HEK293 (cell line): ENCODE measurements around the gene PRPF19.

Experiments
- CTCF ChIA-PET: fragments of 350-600 bp; formaldehyde crosslinking; extraction: SDS; loops from one replicate; lab custom pipeline; 2021; ENCODE audit warnings: antibody characterized with exemption; lab: Yijun Ruan, JAX
- POLR2A ChIA-PET: fragments of 300-600 bp; formaldehyde crosslinking; extraction: SDS; loops from one replicate; lab custom pipeline; 2020; ENCODE audit warnings: antibody characterized with exemption, inconsistent platforms; lab: Yijun Ruan, JAX
- H3K27ac ChIP-seq: fragments of 200-500 bp; sonication (Bioruptor generic); 2 replicates; pipeline ENCODE4 v1.5.1; 2014; ENCODE audit warnings: low read depth, low read length, control low read depth, inconsistent platforms; ENCODE audit errors: extremely low read depth
- H3K36me3 ChIP-seq, 2 experiments: fragments of 200-500 bp in 1 of 2; sonication (Bioruptor generic) in 1 of 2; 1 replicate in 1 of 2; 2 replicates in 1 of 2; pipeline ENCODE4 v1.5.1; 2014 to 2017; ENCODE audit warnings: inconsistent platforms in 2 of 2, low read length in 2 of 2; ENCODE audit not compliant: control insufficient read depth in 2 of 2, insufficient read depth in 1 of 2
- H3K4me1 ChIP-seq: fragments of 200-500 bp; sonication (Bioruptor generic); 2 replicates; pipeline ENCODE4 v1.5.1; 2014; ENCODE audit warnings: mild to moderate bottlenecking, low read length, inconsistent platforms; ENCODE audit not compliant: control insufficient read depth, insufficient read depth
- H3K4me3 ChIP-seq: 2 replicates; pipeline ENCODE4 v1.5.1; 2011; ENCODE audit warnings: low read depth, mild to moderate bottlenecking, control low read depth, low read length, moderate library complexity
- H3K9me3 ChIP-seq: fragments of 200-500 bp; sonication (Bioruptor generic); 2 replicates; pipeline ENCODE4 v1.5.1; 2014; ENCODE audit warnings: low read depth, low read length, inconsistent platforms; ENCODE audit not compliant: control insufficient read depth, insufficient read depth
- EGR2 ChIP-seq: fragments of 450-650 bp; formaldehyde crosslinking; IDR thresholded peaks from 2 replicates; pipeline ENCODE4 v1.5.1; 2016; ENCODE audit warnings: low read depth, missing biosample characterization, missing genetic modification characterization
- GLIS1 ChIP-seq: fragments of 450-650 bp; formaldehyde crosslinking; IDR thresholded peaks from 2 replicates; pipeline ENCODE4 v1.5.1; 2016; ENCODE audit warnings: missing biosample characterization, missing genetic modification characterization
- HOXC10 ChIP-seq: sonication (generic); formaldehyde crosslinking; IDR thresholded peaks from 2 replicates; pipeline ENCODE4 v1.8.1; 2023; ENCODE audit warnings: mild to moderate bottlenecking, missing genetic modification reagents
- KLF16 ChIP-seq: fragments of 450-650 bp; formaldehyde crosslinking; IDR thresholded peaks from 2 replicates; pipeline ENCODE4 v1.5.1; 2017; ENCODE audit warnings: missing biosample characterization, missing genetic modification characterization
- MEIS1 ChIP-seq: sonication (generic); formaldehyde crosslinking; IDR thresholded peaks from 2 replicates; pipeline ENCODE4 v1.8.1; 2022; ENCODE audit warnings: missing genetic modification reagents, mild to moderate bottlenecking, borderline replicate concordance
- MYNN ChIP-seq: fragments of 450-650 bp; formaldehyde crosslinking; IDR thresholded peaks from 2 replicates; pipeline ENCODE4 v1.5.1; 2016; ENCODE audit warnings: missing biosample characterization, missing genetic modification characterization, borderline replicate concordance
- RBAK ChIP-seq: fragments of 450-650 bp; formaldehyde crosslinking; IDR thresholded peaks from 2 replicates; pipeline ENCODE4 v1.5.1; 2016; ENCODE audit warnings: missing biosample characterization, missing genetic modification characterization
- SP2 ChIP-seq: fragments of 450-650 bp; formaldehyde crosslinking; IDR thresholded peaks from 2 replicates; pipeline ENCODE4 v1.5.1; 2016; ENCODE audit warnings: missing biosample characterization, missing genetic modification characterization
- SP3 ChIP-seq: fragments of 450-650 bp; formaldehyde crosslinking; IDR thresholded peaks from 2 replicates; pipeline ENCODE4 v1.5.1; 2016; ENCODE audit warnings: missing biosample characterization, missing genetic modification characterization
- SP7 ChIP-seq: fragments of 450-650 bp; formaldehyde crosslinking; IDR thresholded peaks from 2 replicates; pipeline ENCODE4 v1.5.1; 2016; ENCODE audit warnings: missing biosample characterization, missing genetic modification characterization
- TRIM28 ChIP-seq: IDR thresholded peaks from 2 replicates; pipeline ENCODE4 v1.6.1; 2011; ENCODE audit warnings: low read length, control low read depth, borderline replicate concordance
- YY1 ChIP-seq: fragments of 450-650 bp; formaldehyde crosslinking; IDR thresholded peaks from 2 replicates; pipeline ENCODE4 v1.5.1; 2018; ENCODE audit warnings: missing biosample characterization, missing genetic modification characterization
- ZBTB21 ChIP-seq: fragments of 450-650 bp; formaldehyde crosslinking; IDR thresholded peaks from 2 replicates; pipeline ENCODE4 v1.5.1; 2017; ENCODE audit warnings: missing biosample characterization, missing genetic modification characterization
- ZBTB7A ChIP-seq: fragments of 450-650 bp; formaldehyde crosslinking; IDR thresholded peaks from 2 replicates; pipeline ENCODE4 v1.5.1; 2016; ENCODE audit warnings: low read depth, missing biosample characterization, missing genetic modification characterization
- ZFP37 ChIP-seq: fragments of 450-650 bp; formaldehyde crosslinking; IDR thresholded peaks from 2 replicates; pipeline ENCODE4 v1.5.1; 2016; ENCODE audit warnings: missing biosample characterization, missing genetic modification characterization
- ZNF24 ChIP-seq: fragments of 450-650 bp; formaldehyde crosslinking; IDR thresholded peaks from 2 replicates; pipeline ENCODE4 v1.5.1; 2016; ENCODE audit warnings: missing biosample characterization, missing genetic modification characterization
- ZNF248 ChIP-seq: fragments of 450-650 bp; formaldehyde crosslinking; IDR thresholded peaks from 2 replicates; pipeline ENCODE4 v1.5.1; 2017; ENCODE audit warnings: missing biosample characterization, missing genetic modification characterization
- ZNF391 ChIP-seq: fragments of 450-650 bp; formaldehyde crosslinking; IDR thresholded peaks from 2 replicates; pipeline ENCODE4 v1.5.1; 2016; ENCODE audit warnings: low read depth, missing biosample characterization, missing genetic modification characterization, borderline replicate concordance
- ZNF548 ChIP-seq: fragments of 450-650 bp; formaldehyde crosslinking; IDR thresholded peaks from 2 replicates; pipeline ENCODE4 v1.5.1; 2016; ENCODE audit warnings: missing biosample characterization, missing genetic modification characterization
- ZNF600 ChIP-seq: fragments of 450-650 bp; formaldehyde crosslinking; IDR thresholded peaks from 2 replicates; pipeline ENCODE4 v1.5.1; 2016; ENCODE audit warnings: missing biosample characterization, missing genetic modification characterization
- ZNF701 ChIP-seq: fragments of 450-650 bp; formaldehyde crosslinking; IDR thresholded peaks from 2 replicates; pipeline ENCODE4 v1.5.1; 2016; ENCODE audit warnings: missing biosample characterization, missing genetic modification characterization
- ZNF768 ChIP-seq: fragments of 450-650 bp; formaldehyde crosslinking; IDR thresholded peaks from 2 replicates; pipeline ENCODE4 v1.5.1; 2018; ENCODE audit warnings: missing biosample characterization, mild to moderate bottlenecking, missing genetic modification characterization
- ZNF776 ChIP-seq: fragments of 450-650 bp; formaldehyde crosslinking; IDR thresholded peaks from 2 replicates; pipeline ENCODE4 v1.5.0; 2017; ENCODE audit warnings: missing biosample characterization, missing genetic modification characterization, borderline replicate concordance
- TF ChIP-seq, protein P1 (sequence below): fragments of 450-650 bp; formaldehyde crosslinking; IDR thresholded peaks from 2 replicates; pipeline ENCODE4 v1.5.1; 2016; ENCODE audit warnings: missing biosample characterization, missing genetic modification characterization
- TF ChIP-seq, protein P2 (sequence below): fragments of 450-650 bp; formaldehyde crosslinking; IDR thresholded peaks from 2 replicates; pipeline ENCODE4 v1.5.1; 2016; ENCODE audit warnings: missing biosample characterization, missing genetic modification characterization
- TF ChIP-seq, protein P3 (sequence below): fragments of 450-650 bp; formaldehyde crosslinking; IDR thresholded peaks from 2 replicates; pipeline ENCODE4 v1.5.1; 2017; ENCODE audit warnings: missing biosample characterization, missing genetic modification characterization

PRPF19 gene

DNA sequence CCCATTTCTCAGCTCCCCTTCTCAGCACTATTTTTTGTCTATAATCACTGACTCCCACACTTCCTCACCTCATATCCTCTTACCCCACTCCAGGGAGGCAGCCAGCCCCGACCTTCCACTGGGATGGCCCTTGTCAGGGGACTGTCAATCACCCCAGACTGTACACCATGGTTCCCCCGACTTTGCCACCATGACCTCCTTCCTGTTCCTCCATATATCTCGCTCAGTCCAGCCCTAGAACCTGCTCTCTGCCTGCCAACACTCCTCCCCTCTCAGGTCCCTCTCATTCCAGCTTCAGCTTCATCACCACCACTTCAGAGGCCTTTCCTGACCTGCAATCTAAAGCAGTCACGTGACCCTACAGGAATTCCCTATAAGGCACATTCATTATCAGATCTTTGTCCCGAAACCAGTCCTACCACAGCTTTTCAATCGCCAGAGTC lies 16.5 kb downstream of the PRPF19 start:
- Histone ChIP-seq H3K27ac (no peak overlapping the region), H3K9me3 (no peaks in the 10 kb centered on the region), H3K4me3 (no peak overlapping the region), H3K36me3 (peaks cover 11 to 66% of the 10 kb centered on the region in 2 experiments; a peak in 2 of 3 replicates), H3K4me1 (no peaks in the 10 kb centered on the region)
- TF ChIP-seq ZNF600 (tag by site-specific recombination) (0 out of 2 replicates have a peak, but pooled peaks have one; percentile 14), HOXC10 (no peak)
- TF ChIP-seq, protein P1, sequence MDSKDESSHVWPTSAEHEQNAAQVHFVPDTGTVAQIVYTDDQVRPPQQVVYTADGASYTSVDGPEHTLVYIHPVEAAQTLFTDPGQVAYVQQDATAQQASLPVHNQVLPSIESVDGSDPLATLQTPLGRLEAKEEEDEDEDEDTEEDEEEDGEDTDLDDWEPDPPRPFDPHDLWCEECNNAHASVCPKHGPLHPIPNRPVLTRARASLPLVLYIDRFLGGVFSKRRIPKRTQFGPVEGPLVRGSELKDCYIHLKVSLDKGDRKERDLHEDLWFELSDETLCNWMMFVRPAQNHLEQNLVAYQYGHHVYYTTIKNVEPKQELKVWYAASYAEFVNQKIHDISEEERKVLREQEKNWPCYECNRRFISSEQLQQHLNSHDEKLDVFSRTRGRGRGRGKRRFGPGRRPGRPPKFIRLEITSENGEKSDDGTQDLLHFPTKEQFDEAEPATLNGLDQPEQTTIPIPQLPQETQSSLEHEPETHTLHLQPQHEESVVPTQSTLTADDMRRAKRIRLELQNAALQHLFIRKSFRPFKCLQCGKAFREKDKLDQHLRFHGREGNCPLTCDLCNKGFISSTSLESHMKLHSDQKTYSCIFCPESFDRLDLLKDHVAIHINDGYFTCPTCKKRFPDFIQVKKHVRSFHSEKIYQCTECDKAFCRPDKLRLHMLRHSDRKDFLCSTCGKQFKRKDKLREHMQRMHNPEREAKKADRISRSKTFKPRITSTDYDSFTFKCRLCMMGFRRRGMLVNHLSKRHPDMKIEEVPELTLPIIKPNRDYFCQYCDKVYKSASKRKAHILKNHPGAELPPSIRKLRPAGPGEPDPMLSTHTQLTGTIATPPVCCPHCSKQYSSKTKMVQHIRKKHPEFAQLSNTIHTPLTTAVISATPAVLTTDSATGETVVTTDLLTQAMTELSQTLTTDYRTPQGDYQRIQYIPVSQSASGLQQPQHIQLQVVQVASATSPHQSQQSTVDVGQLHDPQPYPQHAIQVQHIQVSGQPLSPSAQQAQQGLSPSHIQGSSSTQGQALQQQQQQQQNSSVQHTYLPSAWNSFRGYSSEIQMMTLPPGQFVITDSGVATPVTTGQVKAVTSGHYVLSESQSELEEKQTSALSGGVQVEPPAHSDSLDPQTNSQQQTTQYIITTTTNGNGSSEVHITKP (tag by site-specific recombination): no peak
- POLR2A ChIA-PET: interaction anchor here (0.9 kb wide), 1 partner anchor 11 kb away, joined by 3 read pairs; no protein-coding TSS in a partner anchor
- CTCF ChIA-PET: interaction anchor here (0.7 to 4.4 kb wide), 6 partner anchors 9 to 496 kb away, joined by 3 to 95 read pairs (median 4); no protein-coding TSS in a partner anchor

DNA sequence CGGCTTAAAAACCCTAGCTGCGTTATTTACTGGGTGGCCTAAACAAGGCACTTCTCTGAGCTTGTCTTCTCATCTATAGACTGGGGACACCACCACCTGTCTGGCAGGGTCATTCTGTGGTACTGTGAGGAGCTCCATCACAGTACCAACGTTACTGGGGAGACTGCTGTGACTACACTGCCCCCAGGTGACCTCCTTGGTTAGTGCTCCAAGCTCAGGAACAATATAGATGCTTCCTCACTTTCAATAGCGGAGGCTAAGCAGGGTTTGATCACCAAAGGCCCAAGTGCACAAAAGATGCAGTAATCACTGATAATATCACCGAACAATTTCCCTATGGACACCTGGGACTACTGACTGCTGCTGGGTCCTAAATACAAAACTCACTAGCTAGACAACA lies 18.8 kb downstream of the PRPF19 start:
- CTCF ChIA-PET: interaction anchor here (0.6 to 4.4 kb wide), 22 partner anchors 9 to 1060 kb away, joined by 3 to 95 read pairs (median 4); partner anchors contain the start of gene PTGDR2
- Histone ChIP-seq H3K36me3 (peaks cover 0 to 42% of the 10 kb centered on the region in 2 experiments; a peak in 1 of 3 replicates), H3K9me3 (no peaks in the 10 kb centered on the region), H3K4me1 (no peaks in the 10 kb centered on the region), H3K27ac (no peak overlapping the region), H3K4me3 (no peak overlapping the region)
- POLR2A ChIA-PET: interaction anchor here (1.0 to 1.7 kb wide), 4 partner anchors 18 to 112 kb away, joined by 3 to 6 read pairs (median 5); partner anchors contain the start of gene PRPF19
- TF ChIP-seq SP3 (tag by site-specific recombination): no peak
- TF ChIP-seq ZFP37 (tag by site-specific recombination): no peak
- TF ChIP-seq YY1 (tag by site-specific recombination): no peak
- TF ChIP-seq ZNF600 (tag by site-specific recombination): 0 out of 2 replicates have a peak, but pooled peaks have one; percentile 45
- no peak for TF ChIP-seq TRIM28
- no peak for TF ChIP-seq RBAK
- TF ChIP-seq KLF16 (tag by site-specific recombination): no peak
- no peak for TF ChIP-seq ZNF24 (tag by site-specific recombination)
- TF ChIP-seq, protein P2, sequence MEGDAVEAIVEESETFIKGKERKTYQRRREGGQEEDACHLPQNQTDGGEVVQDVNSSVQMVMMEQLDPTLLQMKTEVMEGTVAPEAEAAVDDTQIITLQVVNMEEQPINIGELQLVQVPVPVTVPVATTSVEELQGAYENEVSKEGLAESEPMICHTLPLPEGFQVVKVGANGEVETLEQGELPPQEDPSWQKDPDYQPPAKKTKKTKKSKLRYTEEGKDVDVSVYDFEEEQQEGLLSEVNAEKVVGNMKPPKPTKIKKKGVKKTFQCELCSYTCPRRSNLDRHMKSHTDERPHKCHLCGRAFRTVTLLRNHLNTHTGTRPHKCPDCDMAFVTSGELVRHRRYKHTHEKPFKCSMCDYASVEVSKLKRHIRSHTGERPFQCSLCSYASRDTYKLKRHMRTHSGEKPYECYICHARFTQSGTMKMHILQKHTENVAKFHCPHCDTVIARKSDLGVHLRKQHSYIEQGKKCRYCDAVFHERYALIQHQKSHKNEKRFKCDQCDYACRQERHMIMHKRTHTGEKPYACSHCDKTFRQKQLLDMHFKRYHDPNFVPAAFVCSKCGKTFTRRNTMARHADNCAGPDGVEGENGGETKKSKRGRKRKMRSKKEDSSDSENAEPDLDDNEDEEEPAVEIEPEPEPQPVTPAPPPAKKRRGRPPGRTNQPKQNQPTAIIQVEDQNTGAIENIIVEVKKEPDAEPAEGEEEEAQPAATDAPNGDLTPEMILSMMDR (tag by site-specific recombination): 0 out of 2 replicates have a peak, but pooled peaks have one; percentile 8
- TF ChIP-seq ZBTB7A: no peak
- no peak for TF ChIP-seq EGR2 (tag by site-specific recombination)
- TF ChIP-seq SP2 (tag by site-specific recombination): no peak

DNA sequence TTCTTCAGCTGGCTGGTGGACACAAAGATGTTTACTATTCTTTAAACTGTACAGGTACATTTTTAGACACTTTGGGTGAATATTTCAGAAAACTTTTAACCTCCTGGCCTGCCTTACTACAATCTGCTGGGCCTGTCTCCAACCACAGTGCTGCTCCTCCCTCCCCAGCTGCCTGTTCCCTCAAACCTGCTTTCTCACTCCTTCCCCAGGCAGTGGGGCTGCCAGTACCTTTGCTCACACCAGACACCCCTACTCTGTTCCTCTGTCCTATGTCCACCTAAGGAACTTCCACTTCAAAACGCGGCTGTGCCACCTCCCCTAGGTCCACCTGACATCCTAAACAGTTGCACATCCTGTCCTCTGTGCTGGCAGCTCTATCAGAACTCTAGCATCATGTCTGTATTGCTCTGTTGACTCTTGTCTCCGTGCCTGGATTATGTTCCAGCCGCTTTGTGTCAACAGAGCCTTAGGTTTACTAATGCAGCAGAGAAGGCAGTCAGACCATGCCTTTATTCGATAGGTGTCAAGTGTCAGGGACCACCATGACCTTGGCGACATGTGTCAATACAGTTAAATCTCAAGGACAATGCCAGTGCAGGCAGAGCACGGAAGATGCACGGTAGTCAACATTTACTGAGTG lies 25.6 kb downstream of the PRPF19 start:
- Histone ChIP-seq H3K27ac (no peak overlapping the region), H3K4me3 (no peak overlapping the region), H3K9me3 (no peaks in the 10 kb centered on the region), H3K4me1 (no peaks in the 10 kb centered on the region), H3K36me3 (peaks cover 0 to 28% of the 10 kb centered on the region in 2 experiments; a peak in 1 of 3 replicates)
- POLR2A ChIA-PET: no interaction called here
- CTCF ChIA-PET: interaction anchor here (1.1 kb wide), 1 partner anchor 19 kb away, joined by 6 read pairs; no protein-coding TSS in a partner anchor
- no peak for TF ChIP-seq ZNF768 (tag by site-specific recombination)
- TF ChIP-seq ZBTB21 (tag by site-specific recombination): no peak
- TF ChIP-seq EGR2 (tag by site-specific recombination): no peak
- TF ChIP-seq SP7 (tag by site-specific recombination): no peak
- no peak for TF ChIP-seq GLIS1 (tag by site-specific recombination)
- no peak for TF ChIP-seq ZNF248 (tag by site-specific recombination)
- no peak for TF ChIP-seq ZNF548 (tag by site-specific recombination)
- TF ChIP-seq, protein P3, sequence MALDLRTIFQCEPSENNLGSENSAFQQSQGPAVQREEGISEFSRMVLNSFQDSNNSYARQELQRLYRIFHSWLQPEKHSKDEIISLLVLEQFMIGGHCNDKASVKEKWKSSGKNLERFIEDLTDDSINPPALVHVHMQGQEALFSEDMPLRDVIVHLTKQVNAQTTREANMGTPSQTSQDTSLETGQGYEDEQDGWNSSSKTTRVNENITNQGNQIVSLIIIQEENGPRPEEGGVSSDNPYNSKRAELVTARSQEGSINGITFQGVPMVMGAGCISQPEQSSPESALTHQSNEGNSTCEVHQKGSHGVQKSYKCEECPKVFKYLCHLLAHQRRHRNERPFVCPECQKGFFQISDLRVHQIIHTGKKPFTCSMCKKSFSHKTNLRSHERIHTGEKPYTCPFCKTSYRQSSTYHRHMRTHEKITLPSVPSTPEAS: no peak
- no peak for TF ChIP-seq MYNN (tag by site-specific recombination)
- no peak for TF ChIP-seq MEIS1 (CRISPR knock-in tag)
- TF ChIP-seq ZNF776 (tag by site-specific recombination): no peak
- TF ChIP-seq ZNF391 (tag by site-specific recombination): no peak
- TF ChIP-seq ZNF701 (tag by site-specific recombination): no peak
